ENCODE measurements around the gene DPF3. TPM values are rescaled to one million over a fixed set of nuclear protein-coding genes. Genes with fewer than 3 reads are reported as not detected.
A peak's percentile ranks its signal among the peaks of the same experiment; 100 is the strongest.

The DPF3 gene
- total and polyA plus RNA-seq, 7 donors = 2.3 to 25.3 (median 19.4) TPM

GRCh38 chr14:72925815-72926291 lies 32.0 kb upstream of the DPF3 start:
- Histone ChIP-seq H3K9me3 (no peaks in the 10 kb centered on the region), H3K36me3 (ENCODE audit: insufficient read depth in 1 of 2, low read depth in 1 of 2) (no peaks in the 10 kb centered on the region), H3K27me3 (ENCODE audit: insufficient read depth in 3 of 3, low read length in 2 of 3) (no peaks in the 10 kb centered on the region), H3K4me1 (no peaks in the 10 kb centered on the region), H3K4me3 (peak overlapping the region; percentile 95), H3K27ac (peak overlapping the region; percentile 85)
- ATAC-seq (peak; percentile 22 to 56 (median 37)), DNase-seq (no peak)
- no peak for TF ChIP-seq CTCF (IDR thresholded peaks at IDR 0.05)
- intact Hi-C loops (cut with DNase I) = no loop called here
- 7 to 9% (median 9%) methylated on average over 31 to 33 of the region's 33 CpGs for WGBS, 3 donors

GRCh38 chr14:72925171-72925759 lies 31.4 kb upstream of the DPF3 start:
- Histone ChIP-seq H3K27ac (peak overlapping the region; percentile 85), H3K9me3 (no peaks in the 10 kb centered on the region), H3K36me3 (ENCODE audit: insufficient read depth in 1 of 2, low read depth in 1 of 2) (no peaks in the 10 kb centered on the region), H3K27me3 (ENCODE audit: insufficient read depth in 3 of 3, low read length in 2 of 3) (no peaks in the 10 kb centered on the region), H3K4me1 (no peaks in the 10 kb centered on the region), H3K4me3 (peak overlapping the region; percentile 95)
- no peak for TF ChIP-seq CTCF (IDR thresholded peaks at IDR 0.05)
- DNase-seq (no peak), ATAC-seq (no peak)
- WGBS, 3 donors = 88 to 90% (median 90%) methylated on average over 22 of the region's 22 CpGs
- intact Hi-C loops (cut with DNase I) = no loop called here

- Histone ChIP-seq H3K4me1 (no peaks in the 10 kb centered on the region), H3K27me3 (ENCODE audit: insufficient read depth in 3 of 3, low read length in 2 of 3) (no peaks in the 10 kb centered on the region), H3K9me3 (no peaks in the 10 kb centered on the region), H3K36me3 (ENCODE audit: insufficient read depth in 1 of 2, low read depth in 1 of 2) (no peaks in the 10 kb centered on the region), H3K4me3 (no peak overlapping the region), H3K27ac (no peak overlapping the region)
- intact Hi-C loops (cut with DNase I) = no loop called here
- no peak for TF ChIP-seq CTCF (IDR thresholded peaks at IDR 0.05)
- WGBS, 3 donors = 58 to 70% (median 59%) methylated on average over 5 of the region's 5 CpGs
- peak in 1 of 2 donors; percentile 31 for DNase-seq
- no peak for ATAC-seq
Observed at GRCh38 chr14:72924337-72924736, 30.4 kb upstream of the DPF3 start.

- DNase-seq (no peak), ATAC-seq (no peak)
- H3K27ac ChIP-seq = no peak overlapping the region
- no peak for TF ChIP-seq CTCF (IDR thresholded peaks at IDR 0.05)
- no peaks in the 10 kb centered on the region for H3K27me3 ChIP-seq (ENCODE audit: insufficient read depth in 3 of 3, low read length in 2 of 3)
- intact Hi-C loops (cut with DNase I) = no loop called here
- no peak overlapping the region for H3K4me3 ChIP-seq
- no peaks in the 10 kb centered on the region for H3K36me3 ChIP-seq (ENCODE audit: insufficient read depth in 1 of 2, low read depth in 1 of 2)
- H3K9me3 ChIP-seq = no peaks in the 10 kb centered on the region
- no peaks in the 10 kb centered on the region for H3K4me1 ChIP-seq
Observed at GRCh38 chr14:72921396-72921795, 27.5 kb upstream of the DPF3 start.

- H3K27me3 ChIP-seq (ENCODE audit: insufficient read depth in 3 of 3, low read length in 2 of 3) = no peaks in the 10 kb centered on the region
- intact Hi-C loops (cut with DNase I) = no loop called here
- 78 to 85% (median 79%) methylated on average over 2 of the region's 2 CpGs for WGBS, 3 donors
- no peak for TF ChIP-seq CTCF (IDR thresholded peaks at IDR 0.05)
- no peaks in the 10 kb centered on the region for H3K4me1 ChIP-seq
- no peak overlapping the region for H3K4me3 ChIP-seq
- no peak overlapping the region for H3K27ac ChIP-seq
- H3K9me3 ChIP-seq = no peaks in the 10 kb centered on the region
- no peak for ATAC-seq
- H3K36me3 ChIP-seq (ENCODE audit: insufficient read depth in 1 of 2, low read depth in 1 of 2) = no peaks in the 10 kb centered on the region
- DNase-seq = no peak
Observed at GRCh38 chr14:72920008-72920407, 26.1 kb upstream of the DPF3 start.
